Muscle of arm (tissue), 12 donors: ENCODE measurements around the gene PGC. TPM values are rescaled to one million over a fixed set of nuclear protein-coding genes. Genes with fewer than 3 reads are reported as not detected.
A peak's percentile ranks its signal among the peaks of the same experiment; 100 is the strongest.

Source experiments
- DNase-seq: peaks from one replicate; pipeline ENCODE4 v3.0.0-alpha.2; 2013
- polyA plus RNA-seq, 12 donors: library from polyadenylated mRNA; unstranded; fragments of 120-200 nt; gene quantifications; one replicate each; pipeline ENCODE4 v1.2.1, GENCODE V29; 2013; ENCODE audit not compliant: insufficient read length in 12 of 12

Gene PGC
- polyA plus RNA-seq, 12 donors, result not detected

DNA sequence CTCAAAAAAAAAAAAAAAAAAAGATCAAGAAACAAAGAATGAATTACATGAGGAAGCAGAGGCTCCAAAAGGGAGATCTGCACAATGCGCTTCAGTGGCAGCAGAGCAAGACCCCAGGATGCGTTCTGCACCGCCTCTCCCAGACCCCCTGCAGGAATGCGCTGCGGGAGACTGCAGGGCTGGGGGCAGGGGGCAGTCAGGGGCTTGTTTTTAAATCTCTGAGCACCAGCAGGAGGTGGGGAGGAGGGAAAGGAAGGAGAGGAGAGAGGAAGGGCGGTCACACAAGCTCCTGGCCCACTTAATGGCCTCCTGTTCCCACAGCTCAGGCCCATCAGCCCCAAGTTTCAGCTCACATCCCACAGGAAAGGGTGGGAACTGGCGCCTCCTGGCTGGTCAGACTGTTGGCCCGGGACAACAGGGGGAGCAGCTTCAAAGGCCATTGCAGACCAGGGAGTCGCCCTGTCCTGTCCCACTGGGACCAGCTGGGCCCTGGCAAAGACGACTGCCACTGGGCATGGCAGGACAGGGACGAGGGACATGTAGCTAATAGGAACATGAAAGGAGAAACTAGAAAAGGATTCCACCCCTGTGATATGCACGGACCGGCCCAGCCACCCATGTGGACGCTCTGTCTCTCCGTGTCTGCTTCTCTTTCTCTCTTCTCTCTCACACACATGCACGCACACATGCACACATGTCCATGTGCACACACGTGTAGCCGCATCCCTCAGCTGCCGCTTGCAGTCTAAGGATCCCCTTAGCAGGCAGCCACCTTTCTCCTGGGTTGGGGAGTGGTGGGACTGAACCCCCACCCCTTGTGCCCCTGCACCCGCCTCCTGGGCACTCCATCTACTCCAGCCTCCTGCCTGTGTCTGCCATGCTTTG lies 46.5 kb downstream of the PGC start:
- DNase-seq, result no peak

DNA sequence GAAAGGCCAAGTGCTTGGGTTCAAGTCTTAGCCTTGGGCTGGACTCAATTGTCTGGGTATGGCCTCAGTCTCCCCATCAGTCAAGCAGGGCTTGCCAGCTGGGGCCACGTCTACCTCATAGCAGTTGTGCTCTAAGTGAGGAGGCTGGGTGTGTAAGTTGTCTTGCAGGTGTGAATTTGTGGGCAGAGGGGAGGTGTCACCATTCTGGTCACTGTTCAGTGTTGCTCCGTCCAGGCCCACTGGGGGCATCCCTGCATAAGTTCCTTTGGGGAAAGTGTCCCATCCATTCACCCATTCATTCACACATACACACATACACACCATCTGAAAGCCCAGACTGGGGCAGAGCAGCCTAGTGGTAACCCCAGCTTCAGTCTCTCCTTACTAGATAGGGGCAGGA lies 48.1 kb downstream of the PGC start:
- DNase-seq, result no peak

- peak; percentile 80 for DNase-seq
Measured at GRCh38 chr6:41697861-41698781, 49.1 kb downstream of the PGC start.

- DNase-seq, result no peak
Measured at GRCh38 chr6:41696788-41697187, 50.4 kb downstream of the PGC start.

GRCh38 chr6:41695825-41696224 lies 51.4 kb downstream of the PGC start:
- no peak for DNase-seq

GRCh38 chr6:41694815-41695526 lies 52.2 kb downstream of the PGC start:
- no peak for DNase-seq

DNA sequence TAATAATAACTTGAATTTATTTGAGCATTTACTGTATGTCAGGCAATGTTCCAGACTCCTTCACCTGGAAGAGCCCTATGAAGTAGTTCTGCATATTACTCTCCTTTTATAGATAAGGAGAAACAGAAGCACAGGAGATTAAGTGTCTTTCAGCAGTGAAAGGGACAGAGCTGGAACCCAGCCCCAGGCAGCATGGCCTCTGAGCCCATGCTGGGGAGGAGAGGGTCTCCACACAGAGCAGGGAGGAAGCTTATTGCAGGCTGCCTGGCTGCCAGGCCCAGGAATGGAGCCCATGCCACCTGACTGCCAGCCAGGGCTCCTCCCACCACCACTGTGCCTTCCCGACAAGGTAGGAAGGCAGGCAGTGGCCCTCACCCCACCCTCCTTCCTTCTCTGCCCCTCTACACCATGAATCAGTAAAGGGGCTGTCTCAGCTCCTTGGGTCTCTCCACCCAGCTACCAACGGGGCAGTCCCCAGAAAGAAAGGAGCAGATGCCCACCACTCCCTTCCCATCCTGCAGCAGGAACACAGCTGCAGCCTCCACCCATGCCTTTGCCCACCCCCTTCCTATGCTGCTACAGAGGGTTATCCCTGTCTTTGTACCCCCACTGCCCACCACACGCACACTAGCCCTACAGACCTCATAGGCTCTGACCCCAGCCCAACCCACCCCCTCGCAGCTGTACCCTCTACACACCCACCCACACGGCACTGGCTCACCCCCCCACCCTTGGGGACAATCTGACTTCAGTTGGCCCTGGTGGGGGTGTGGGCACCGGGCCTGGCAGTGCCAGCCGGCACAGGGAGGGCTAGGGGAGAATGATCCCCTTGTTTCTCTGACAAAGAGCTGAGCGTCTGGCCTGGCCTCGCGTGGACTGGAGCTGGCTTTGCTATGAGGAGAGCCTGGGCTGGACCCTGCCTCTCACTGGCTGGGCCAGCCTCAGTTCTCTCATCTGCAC lies 53.6 kb downstream of the PGC start:
- DNase-seq, result no peak

DNA sequence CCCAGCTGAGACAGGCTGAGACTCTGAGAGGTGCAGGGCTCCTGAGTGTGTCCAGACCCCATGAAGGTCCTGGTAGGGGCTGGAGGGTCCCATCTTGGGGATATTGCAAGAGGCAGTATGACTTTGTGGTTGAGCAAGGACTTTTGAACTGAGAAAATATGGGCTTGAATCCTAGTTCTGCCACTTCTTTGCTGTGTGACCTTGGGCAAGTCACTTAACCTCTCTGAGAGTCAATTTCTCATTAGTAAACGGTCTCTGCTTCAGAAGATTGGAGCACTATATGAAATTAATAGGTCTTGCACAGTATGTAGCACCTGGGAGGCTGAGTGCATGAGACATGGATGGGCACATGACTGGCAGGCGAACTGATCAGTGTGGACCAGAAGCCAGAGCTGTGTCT lies 54.5 kb downstream of the PGC start:
- DNase-seq, result no peak

GRCh38 chr6:41692080-41692675 lies 55.0 kb downstream of the PGC start:
- DNase-seq, result no peak

DNA sequence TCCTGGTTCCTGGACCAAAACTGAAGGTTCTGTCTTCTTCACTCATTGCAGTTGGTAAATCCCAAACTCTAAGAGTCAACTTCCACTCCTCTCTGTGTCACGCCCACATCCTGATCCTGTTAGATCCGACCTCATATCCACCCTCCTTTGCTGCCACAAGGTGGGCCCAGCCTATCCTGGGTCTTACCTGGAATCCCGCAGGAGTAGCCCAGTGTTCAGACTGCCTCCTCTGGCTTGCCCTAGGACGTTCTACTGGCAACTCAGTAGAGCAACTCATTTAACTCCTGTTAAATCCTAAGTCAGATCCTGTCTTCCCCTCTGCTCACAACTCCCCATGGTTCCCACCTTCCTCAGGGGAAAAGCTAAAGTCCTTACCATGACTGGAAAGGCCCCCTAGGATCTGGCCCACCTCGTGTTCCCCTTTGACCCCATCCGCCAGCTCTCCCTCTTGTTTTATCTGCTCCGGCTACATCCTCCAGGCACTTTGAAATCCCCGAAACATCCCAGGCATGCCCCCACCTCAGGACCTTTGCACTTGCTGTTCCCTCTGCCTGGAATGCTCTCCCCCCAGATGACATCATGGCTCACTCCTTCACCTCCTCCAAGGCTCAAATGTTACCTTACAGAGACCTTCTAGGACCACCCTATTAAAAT lies 55.6 kb downstream of the PGC start:
- DNase-seq, result no peak

GRCh38 chr6:41690541-41691330 lies 56.5 kb downstream of the PGC start:
- DNase-seq, result no peak

- DNase-seq, result no peak
Measured at GRCh38 chr6:41689171-41690008, 57.8 kb downstream of the PGC start.

- DNase-seq, result no peak
Measured at GRCh38 chr6:41688256-41688965, 58.8 kb downstream of the PGC start.

- no peak for DNase-seq
Measured at GRCh38 chr6:41687501-41688175, 59.6 kb downstream of the PGC start.
